A549 (cell line): Measurements from ENCODE around the gene CTRL.

Experiments used
- BHLHE40 ChIP-seq: IDR thresholded peaks from 2 replicates; pipeline ENCODE4 v1.6.1; 2012; ENCODE audit warnings: low read depth, low read length, inconsistent platforms
- NR3C1 ChIP-seq: fragments of >200 bp; sonication (Bioruptor Twin); formaldehyde crosslinking; IDR thresholded peaks from 3 replicates; pipeline ENCODE4 v1.6.1; 2017
- POLR2A ChIP-seq: IDR thresholded peaks from 2 replicates; pipeline ENCODE4 v1.6.1; 2012; ENCODE audit warnings: mild to moderate bottlenecking, low read length
- SREBF2 ChIP-seq: fragments of 450-650 bp; IDR thresholded peaks from 2 replicates; pipeline ENCODE4 v1.6.1; 2014; ENCODE audit warnings: mild to moderate bottlenecking, moderate library complexity
- TF ChIP-seq, protein P1 (sequence below): fragments of >200 bp; sonication (Bioruptor Twin); formaldehyde crosslinking; IDR thresholded peaks from 3 replicates; pipeline ENCODE4 v1.5.1; 2016
- TF ChIP-seq, protein P2 (sequence below): IDR thresholded peaks from 2 replicates; pipeline ENCODE4 v1.6.1; 2012
- TF ChIP-seq, protein P3 (sequence below): fragments of 450-650 bp; IDR thresholded peaks from 2 replicates; pipeline ENCODE4 v1.6.1; 2014; ENCODE audit warnings: antibody characterized with exemption

DNA sequence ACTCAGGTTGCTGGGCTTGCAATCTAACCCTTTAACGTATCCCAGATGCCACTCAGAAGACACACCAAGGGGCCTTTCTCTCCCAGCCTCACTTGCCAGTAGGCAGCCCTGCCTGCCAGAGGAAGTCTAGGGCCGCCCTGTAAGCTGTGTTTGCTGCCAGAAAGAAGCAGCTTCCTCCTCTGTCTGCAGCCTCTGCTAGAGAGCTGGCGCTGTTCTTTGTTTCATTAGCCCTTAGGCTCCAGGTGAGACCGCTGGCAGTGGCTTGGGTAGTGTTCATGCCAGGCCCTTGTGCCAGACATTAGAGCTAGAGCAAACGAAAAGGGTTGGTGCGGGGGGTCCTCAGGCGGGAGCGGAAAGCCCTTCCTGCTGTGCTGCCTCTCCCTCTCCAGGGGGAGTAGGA is 8.9 kb downstream of the CTRL start:
- TF ChIP-seq, protein P1, sequence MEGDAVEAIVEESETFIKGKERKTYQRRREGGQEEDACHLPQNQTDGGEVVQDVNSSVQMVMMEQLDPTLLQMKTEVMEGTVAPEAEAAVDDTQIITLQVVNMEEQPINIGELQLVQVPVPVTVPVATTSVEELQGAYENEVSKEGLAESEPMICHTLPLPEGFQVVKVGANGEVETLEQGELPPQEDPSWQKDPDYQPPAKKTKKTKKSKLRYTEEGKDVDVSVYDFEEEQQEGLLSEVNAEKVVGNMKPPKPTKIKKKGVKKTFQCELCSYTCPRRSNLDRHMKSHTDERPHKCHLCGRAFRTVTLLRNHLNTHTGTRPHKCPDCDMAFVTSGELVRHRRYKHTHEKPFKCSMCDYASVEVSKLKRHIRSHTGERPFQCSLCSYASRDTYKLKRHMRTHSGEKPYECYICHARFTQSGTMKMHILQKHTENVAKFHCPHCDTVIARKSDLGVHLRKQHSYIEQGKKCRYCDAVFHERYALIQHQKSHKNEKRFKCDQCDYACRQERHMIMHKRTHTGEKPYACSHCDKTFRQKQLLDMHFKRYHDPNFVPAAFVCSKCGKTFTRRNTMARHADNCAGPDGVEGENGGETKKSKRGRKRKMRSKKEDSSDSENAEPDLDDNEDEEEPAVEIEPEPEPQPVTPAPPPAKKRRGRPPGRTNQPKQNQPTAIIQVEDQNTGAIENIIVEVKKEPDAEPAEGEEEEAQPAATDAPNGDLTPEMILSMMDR, result no peak
- TF ChIP-seq POLR2A (no peak), SREBF2 (no peak), NR3C1 (no peak), BHLHE40 (no peak)
- TF ChIP-seq, protein P2, sequence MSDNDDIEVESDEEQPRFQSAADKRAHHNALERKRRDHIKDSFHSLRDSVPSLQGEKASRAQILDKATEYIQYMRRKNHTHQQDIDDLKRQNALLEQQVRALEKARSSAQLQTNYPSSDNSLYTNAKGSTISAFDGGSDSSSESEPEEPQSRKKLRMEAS, result no peak
- TF ChIP-seq, protein P3, sequence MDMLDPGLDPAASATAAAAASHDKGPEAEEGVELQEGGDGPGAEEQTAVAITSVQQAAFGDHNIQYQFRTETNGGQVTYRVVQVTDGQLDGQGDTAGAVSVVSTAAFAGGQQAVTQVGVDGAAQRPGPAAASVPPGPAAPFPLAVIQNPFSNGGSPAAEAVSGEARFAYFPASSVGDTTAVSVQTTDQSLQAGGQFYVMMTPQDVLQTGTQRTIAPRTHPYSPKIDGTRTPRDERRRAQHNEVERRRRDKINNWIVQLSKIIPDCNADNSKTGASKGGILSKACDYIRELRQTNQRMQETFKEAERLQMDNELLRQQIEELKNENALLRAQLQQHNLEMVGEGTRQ, result no peak
